ENCODE data around the gene ENTHD1.

- no peak for TF ChIP-seq CTCF (IDR thresholded peaks at IDR 0.05)
- no peak for TF ChIP-seq POLR2AphosphoS5 (IDR thresholded peaks at IDR 0.05)
These were observed 22.9 kb upstream of the ENTHD1 start for GRCh38 chr22:39916496-39916895.

Data from suprapubic skin (tissue), 3 donors.